HepG2 (cell line): ENCODE results near the gene PSMC2. TPM values are rescaled to one million over a fixed set of nuclear protein-coding genes. Genes with fewer than 3 reads are reported as not detected.

ENCODE experiments used
- DMTF1 ChIP-seq: sonication (generic); formaldehyde crosslinking; IDR thresholded peaks from 2 replicates; pipeline ENCODE4 v1.4.0; 2020; ENCODE audit warnings: mild to moderate bottlenecking, missing genetic modification reagents
- DZIP1 ChIP-seq: sonication (generic); formaldehyde crosslinking; IDR thresholded peaks from 2 replicates; pipeline ENCODE4 v1.5.0; 2020; ENCODE audit warnings: mild to moderate bottlenecking, missing genetic modification reagents
- E2F5 ChIP-seq: sonication (generic); formaldehyde crosslinking; conservative IDR thresholded peaks from 2 replicates; pipeline ENCODE4 v1.4.0; 2020; ENCODE audit warnings: missing genetic modification reagents
- ELF3 ChIP-seq: IDR thresholded peaks from 2 replicates; pipeline ENCODE4 v1.6.1; 2016; ENCODE audit warnings: missing genetic modification reagents, missing compliant biosample characterization
- HIC2 ChIP-seq: sonication (generic); formaldehyde crosslinking; IDR thresholded peaks from 2 replicates; pipeline ENCODE4 v1.9.0; 2022; ENCODE audit warnings: low read depth, missing genetic modification reagents
- JUNB ChIP-seq: sonication (generic); formaldehyde crosslinking; IDR thresholded peaks from 2 replicates; pipeline ENCODE4 v1.8.0; 2022; ENCODE audit warnings: missing genetic modification reagents, mild to moderate bottlenecking, borderline replicate concordance
- PHF20 ChIP-seq: sonication (generic); formaldehyde crosslinking; IDR thresholded peaks from 2 replicates; pipeline ENCODE4 v1.5.0; 2020; ENCODE audit warnings: mild to moderate bottlenecking, missing genetic modification reagents
- RAD21 ChIP-seq: fragments of 450-650 bp; formaldehyde crosslinking; IDR thresholded peaks from 2 replicates; pipeline ENCODE4 v1.5.0; 2020; ENCODE audit warnings: mild to moderate bottlenecking
- RXRB ChIP-seq: IDR thresholded peaks from 2 replicates; pipeline ENCODE4 v1.6.1; 2016; ENCODE audit warnings: borderline replicate concordance, missing genetic modification reagents, missing compliant biosample characterization
- STAT5B ChIP-seq: sonication (generic); formaldehyde crosslinking; IDR thresholded peaks from 2 replicates; pipeline ENCODE4 v1.4.0; 2020; ENCODE audit warnings: missing genetic modification reagents
- TEF ChIP-seq: sonication (generic); formaldehyde crosslinking; IDR thresholded peaks from 2 replicates; pipeline ENCODE4 v1.5.0; 2020; ENCODE audit warnings: missing genetic modification reagents
- TOE1 ChIP-seq: sonication (generic); formaldehyde crosslinking; IDR thresholded peaks from 2 replicates; pipeline ENCODE4 v1.4.0; 2020; ENCODE audit warnings: mild to moderate bottlenecking, missing genetic modification reagents
- TRIM24 ChIP-seq: sonication (generic); formaldehyde crosslinking; IDR thresholded peaks from 2 replicates; pipeline ENCODE4 v1.8.0; 2022; ENCODE audit warnings: mild to moderate bottlenecking, missing genetic modification reagents
- ZFP36 ChIP-seq: fragments of 150-350 bp; IDR thresholded peaks from 2 replicates; pipeline ENCODE4 v1.6.1; 2018; ENCODE audit warnings: borderline replicate concordance, low read length, low read depth; ENCODE audit not compliant: partially characterized antibody
- ZFP37 ChIP-seq: sonication (generic); formaldehyde crosslinking; IDR thresholded peaks from 2 replicates; pipeline ENCODE4 v1.4.0; 2020; ENCODE audit warnings: missing genetic modification reagents, borderline replicate concordance
- ZNF143 ChIP-seq: sonication (generic); formaldehyde crosslinking; IDR thresholded peaks from 2 replicates; pipeline ENCODE4 v1.4.0; 2020; ENCODE audit warnings: missing genetic modification reagents
- ZNF549 ChIP-seq: sonication (generic); formaldehyde crosslinking; IDR thresholded peaks from 2 replicates; pipeline ENCODE4 v1.5.0; 2020; ENCODE audit warnings: missing genetic modification reagents
- ZNF710 ChIP-seq: sonication (generic); formaldehyde crosslinking; IDR thresholded peaks from 2 replicates; pipeline ENCODE4 v1.5.0; 2020; ENCODE audit warnings: mild to moderate bottlenecking, missing genetic modification reagents, borderline replicate concordance
- ZNF776 ChIP-seq: sonication (generic); formaldehyde crosslinking; IDR thresholded peaks from 2 replicates; pipeline ENCODE4 v1.4.0; 2020; ENCODE audit warnings: mild to moderate bottlenecking, missing genetic modification reagents
- polyA plus RNA-seq, 8 experiments: library from polyadenylated mRNA; depleted of rRNA in 3 of 8; stranded (reverse) in 7 of 8; unstranded in 1 of 8; fragments of >200 nt; fragmentation: Illumina TruSeq in 4 of 8; extraction: Trizol in 4 of 8; gene quantifications; 2 replicates each; pipeline versions ENCODE4 v1.2.1 to v1.2.3, GENCODE V29; 2011 to 2016; ENCODE audit warnings: low read depth in 4 of 8, missing spikeins in 1 of 8, mixed read lengths in 1 of 8; ENCODE audit not compliant: insufficient read depth in 1 of 8
- total RNA-seq, 5 experiments: library from RNA; depleted of rRNA; stranded (reverse); fragments of >200 nt; fragmentation: Illumina TruSeq; extraction: Trizol; gene quantifications; 2 replicates each; pipeline ENCODE4 v1.2.3, GENCODE V29; 2016; ENCODE audit warnings: low read depth in 1 of 5

The PSMC2 gene
- total and polyA plus RNA-seq, 2 of the 13 experiments (the other 11 are each of a cell fraction or from before 2014, with no cell fraction given) = 89.9 to 181 TPM

- TF ChIP-seq DZIP1 = no peak
- TF ChIP-seq TRIM24 (CRISPR knock-in tag) = no peak
- TF ChIP-seq ZNF776 (CRISPR knock-in tag) = no peak
- peak; percentile 37; the same call in 1 of the 2 replicates for TF ChIP-seq RAD21 (CRISPR knock-in tag)
- TF ChIP-seq JUNB (CRISPR knock-in tag) = no peak
- no peak for TF ChIP-seq ZNF549
- peak; percentile 89; the same call in 1 of the 2 replicates for TF ChIP-seq ZFP37 (CRISPR knock-in tag)
- TF ChIP-seq TEF (CRISPR knock-in tag) = peak; percentile 44; the same call in 1 of the 2 replicates
- TF ChIP-seq ZFP36 = no peak
- TF ChIP-seq TOE1 = no peak
- peak; percentile 91 for TF ChIP-seq ELF3
- peak; percentile 64; the same call in 1 of the 2 replicates for TF ChIP-seq ZNF143 (CRISPR knock-in tag)
- no peak for TF ChIP-seq DMTF1 (CRISPR knock-in tag)
- no peak for TF ChIP-seq E2F5
- no peak; the same call in 1 of the 2 replicates for TF ChIP-seq ZNF710 (CRISPR knock-in tag)
- TF ChIP-seq HIC2 (CRISPR knock-in tag) = peak; percentile 22; the same call in 1 of the 2 replicates
- TF ChIP-seq RXRB (CRISPR knock-in tag) = peak; percentile 72
- TF ChIP-seq PHF20 (CRISPR knock-in tag) = peak; percentile 96
- TF ChIP-seq STAT5B (CRISPR knock-in tag) = no peak
Measured at GRCh38 chr7:103344453-103345149, 2.8 kb upstream of the PSMC2 start, which contains the start of gene DNAJC2 (continued).
